Liver (tissue), 9 donors: ENCODE results near the gene GPR32. TPM values are rescaled to one million over a fixed set of nuclear protein-coding genes. Genes with fewer than 3 reads are reported as not detected.

Source experiments
- DNase-seq: peaks from one replicate; pipeline ENCODE4 v3.0.0-alpha.2; 2017; ENCODE audit warnings: low spot score
- H3K27ac ChIP-seq, 2 donors: one replicate each; pipeline ENCODE4 v1.7.0; 2013; ENCODE audit warnings: inconsistent platforms in 2 of 2, low read length in 2 of 2, control low read depth in 1 of 2, low read depth in 1 of 2, mild to moderate bottlenecking in 1 of 2
- H3K27me3 ChIP-seq, 4 donors: one replicate each; pipeline versions ENCODE4 v1.6.1 to v1.7.0; 2013; ENCODE audit warnings: low read length in 3 of 4, inconsistent platforms in 1 of 4, mild to moderate bottlenecking in 1 of 4, moderate library complexity in 1 of 4; ENCODE audit not compliant: control insufficient read depth in 4 of 4, insufficient read depth in 4 of 4
- H3K36me3 ChIP-seq, 4 donors: one replicate each; pipeline versions ENCODE4 v1.6.1 to v1.7.0; 2013; ENCODE audit warnings: low read length in 3 of 4, mild to moderate bottlenecking in 3 of 4, low read depth in 1 of 4, moderate library complexity in 1 of 4; ENCODE audit not compliant: control insufficient read depth in 4 of 4, insufficient read depth in 3 of 4
- H3K4me1 ChIP-seq, 4 donors: one replicate each; pipeline versions ENCODE4 v1.6.1 to v1.7.0; 2013; ENCODE audit warnings: low read length in 3 of 4, mild to moderate bottlenecking in 3 of 4, moderate library complexity in 1 of 4; ENCODE audit not compliant: control insufficient read depth in 4 of 4, insufficient read depth in 4 of 4
- H3K4me3 ChIP-seq, 3 donors: one replicate each; pipeline versions ENCODE4 v1.6.1 to v1.7.0; 2013; ENCODE audit warnings: low read length in 3 of 3, control low read depth in 1 of 3, low read depth in 1 of 3, mild to moderate bottlenecking in 1 of 3
- H3K9ac ChIP-seq, 2 donors: one replicate each; pipeline ENCODE4 v1.7.0; 2013; ENCODE audit warnings: low read length in 2 of 2, mild to moderate bottlenecking in 2 of 2, moderate library complexity in 2 of 2, control low read depth in 1 of 2, low read depth in 1 of 2
- H3K9me3 ChIP-seq, 4 donors: one replicate each; pipeline versions ENCODE4 v1.6.1 to v1.7.0; 2013; ENCODE audit warnings: low read length in 3 of 4; ENCODE audit not compliant: control insufficient read depth in 4 of 4
- ATF3 ChIP-seq: IDR thresholded peaks from 2 replicates; pipeline ENCODE4 v1.6.1; 2016; ENCODE audit warnings: antibody characterized with exemption
- EGR1 ChIP-seq, 2 donors: IDR thresholded peaks; 2 replicates each; pipeline ENCODE4 v1.6.1; 2016 to 2018; ENCODE audit warnings: antibody characterized with exemption in 2 of 2, low read depth in 2 of 2
- FOXA1 ChIP-seq: IDR thresholded peaks from 2 replicates; pipeline ENCODE4 v1.6.1; 2016; ENCODE audit warnings: antibody characterized with exemption
- FOXA2 ChIP-seq: IDR thresholded peaks from 2 replicates; pipeline ENCODE4 v1.6.1; 2016; ENCODE audit warnings: antibody characterized with exemption
- GABPA ChIP-seq, 2 donors: IDR thresholded peaks in 1 of 2; conservative IDR thresholded peaks in 1 of 2; 2 replicates each; pipeline ENCODE4 v1.6.1; 2016; ENCODE audit warnings: antibody characterized with exemption in 2 of 2, mild to moderate bottlenecking in 1 of 2, moderate library complexity in 1 of 2
- HNF4A ChIP-seq, 2 donors: conservative IDR thresholded peaks; 2 replicates each; pipeline ENCODE4 v1.6.1; 2016; ENCODE audit warnings: antibody characterized with exemption in 2 of 2, mild to moderate bottlenecking in 2 of 2
- HNF4G ChIP-seq: IDR thresholded peaks from 2 replicates; pipeline ENCODE4 v1.6.1; 2016; ENCODE audit warnings: antibody characterized with exemption
- JUND ChIP-seq, 2 donors: IDR thresholded peaks; 2 replicates each; pipeline ENCODE4 v1.6.1; 2016; ENCODE audit warnings: antibody characterized with exemption in 2 of 2
- NR2F2 ChIP-seq: IDR thresholded peaks from 2 replicates; pipeline ENCODE4 v1.6.1; 2016; ENCODE audit warnings: antibody characterized with exemption
- RAD21 ChIP-seq, 2 donors: IDR thresholded peaks; 2 replicates each; pipeline ENCODE4 v1.6.1; 2016; ENCODE audit warnings: antibody characterized with exemption in 2 of 2, mild to moderate bottlenecking in 2 of 2
- REST ChIP-seq: IDR thresholded peaks from 2 replicates; pipeline ENCODE4 v1.6.1; 2016; ENCODE audit warnings: antibody characterized with exemption, mild to moderate bottlenecking
- RXRA ChIP-seq, 2 donors: IDR thresholded peaks; 2 replicates each; pipeline ENCODE4 v1.6.1; 2017 to 2018; ENCODE audit warnings: antibody characterized with exemption in 2 of 2, mild to moderate bottlenecking in 1 of 2
- SP1 ChIP-seq: IDR thresholded peaks from 2 replicates; pipeline ENCODE4 v1.6.1; 2018; ENCODE audit warnings: antibody characterized with exemption, mild to moderate bottlenecking
- TAF1 ChIP-seq: conservative IDR thresholded peaks from 2 replicates; pipeline ENCODE4 v1.6.1; 2016; ENCODE audit warnings: antibody characterized with exemption, mild to moderate bottlenecking
- YY1 ChIP-seq: IDR thresholded peaks from 2 replicates; pipeline ENCODE4 v1.6.1; 2016; ENCODE audit warnings: antibody characterized with exemption, mild to moderate bottlenecking
- ZBTB33 ChIP-seq: IDR thresholded peaks from 2 replicates; pipeline ENCODE4 v1.6.1; 2016; ENCODE audit warnings: antibody characterized with exemption
- WGBS: extraction: QIAGEN DNeasy Blood & Tissue Kit; methylation state at CpG from one replicate; pipeline ENCODE4 v1.1.7; 2013; 5-methylcytosine and 5-hydroxymethylcytosine counted together
- polyA plus RNA-seq, 2 donors: library from polyadenylated mRNA; stranded (reverse) in 1 of 2; unstranded in 1 of 2; fragments of 200-250 nt in 1 of 2; fragments of >200 nt in 1 of 2; fragmentation: Nextera tagmentation in 1 of 2; extraction: Ambion mirVana in 1 of 2; gene quantifications; one replicate each; pipeline versions ENCODE4 v1.2.1 to v1.2.3, GENCODE V29; 2013 to 2015
- total RNA-seq, 2 donors: library from RNA; depleted of rRNA; stranded (reverse); fragments of >200 nt; gene quantifications; one replicate each; pipeline ENCODE4 v1.2.3, GENCODE V29; 2014
- TF ChIP-seq, protein P1 (sequence below): fragments of 150-350 bp; IDR thresholded peaks from 2 replicates; pipeline ENCODE4 v1.5.1; 2017; ENCODE audit warnings: improper control_type of control experiment, low read depth, low read length; ENCODE audit not compliant: missing input control
- donor health status: healthy.
- donor health status: healthy.
- donor health status: healthy.
- donor health status: healthy.
- donor health status: healthy.

The GPR32 gene
- total and polyA plus RNA-seq, 4 donors: not detected

GRCh38 chr19:50790396-50790795, 20.1 kb downstream of the GPR32 start, which contains the start of gene ACP4:
ACP4 (plus strand) TSS chr19:50790415; CDS start chr19:50790415, 0 bp downstream.
- no peak for DNase-seq
- Histone ChIP-seq H3K9ac (no peak within 1 kb of the TSS), H3K36me3 (no peaks in the 10 kb centered on the region), H3K4me3 (no peak within 1 kb of the TSS), H3K27me3 (no peaks in the 10 kb centered on the region), H3K27ac (no peak within 1 kb of the TSS), H3K9me3 (no peaks in the 10 kb centered on the region), H3K4me1 (no peaks in the 10 kb centered on the region)
- TF ChIP-seq FOXA1 (no peak), ATF3 (no peak), JUND (IDR thresholded peaks at IDR 0.05) (no peak), FOXA2 (no peak), RAD21 (IDR thresholded peaks at IDR 0.05) (no peak), SP1 (no peak), HNF4G (no peak), HNF4A (conservative IDR thresholded peaks at IDR 0.05) (no peak), YY1 (no peak), TAF1 (no peak), EGR1 (IDR thresholded peaks at IDR 0.05; ENCODE audit: low read depth in 2 of 2) (no peak), ZBTB33 (no peak), REST (no peak), RXRA (IDR thresholded peaks at IDR 0.05) (no peak), NR2F2 (no peak), GABPA (IDR thresholded peaks at IDR 0.05 in 1 of 2, conservative IDR thresholded peaks at IDR 0.05 in 1 of 2) (no peak)
- TF ChIP-seq, protein P1, sequence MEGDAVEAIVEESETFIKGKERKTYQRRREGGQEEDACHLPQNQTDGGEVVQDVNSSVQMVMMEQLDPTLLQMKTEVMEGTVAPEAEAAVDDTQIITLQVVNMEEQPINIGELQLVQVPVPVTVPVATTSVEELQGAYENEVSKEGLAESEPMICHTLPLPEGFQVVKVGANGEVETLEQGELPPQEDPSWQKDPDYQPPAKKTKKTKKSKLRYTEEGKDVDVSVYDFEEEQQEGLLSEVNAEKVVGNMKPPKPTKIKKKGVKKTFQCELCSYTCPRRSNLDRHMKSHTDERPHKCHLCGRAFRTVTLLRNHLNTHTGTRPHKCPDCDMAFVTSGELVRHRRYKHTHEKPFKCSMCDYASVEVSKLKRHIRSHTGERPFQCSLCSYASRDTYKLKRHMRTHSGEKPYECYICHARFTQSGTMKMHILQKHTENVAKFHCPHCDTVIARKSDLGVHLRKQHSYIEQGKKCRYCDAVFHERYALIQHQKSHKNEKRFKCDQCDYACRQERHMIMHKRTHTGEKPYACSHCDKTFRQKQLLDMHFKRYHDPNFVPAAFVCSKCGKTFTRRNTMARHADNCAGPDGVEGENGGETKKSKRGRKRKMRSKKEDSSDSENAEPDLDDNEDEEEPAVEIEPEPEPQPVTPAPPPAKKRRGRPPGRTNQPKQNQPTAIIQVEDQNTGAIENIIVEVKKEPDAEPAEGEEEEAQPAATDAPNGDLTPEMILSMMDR: no peak
- 95% methylated on average over 15 of the region's 15 CpGs for WGBS

DNA sequence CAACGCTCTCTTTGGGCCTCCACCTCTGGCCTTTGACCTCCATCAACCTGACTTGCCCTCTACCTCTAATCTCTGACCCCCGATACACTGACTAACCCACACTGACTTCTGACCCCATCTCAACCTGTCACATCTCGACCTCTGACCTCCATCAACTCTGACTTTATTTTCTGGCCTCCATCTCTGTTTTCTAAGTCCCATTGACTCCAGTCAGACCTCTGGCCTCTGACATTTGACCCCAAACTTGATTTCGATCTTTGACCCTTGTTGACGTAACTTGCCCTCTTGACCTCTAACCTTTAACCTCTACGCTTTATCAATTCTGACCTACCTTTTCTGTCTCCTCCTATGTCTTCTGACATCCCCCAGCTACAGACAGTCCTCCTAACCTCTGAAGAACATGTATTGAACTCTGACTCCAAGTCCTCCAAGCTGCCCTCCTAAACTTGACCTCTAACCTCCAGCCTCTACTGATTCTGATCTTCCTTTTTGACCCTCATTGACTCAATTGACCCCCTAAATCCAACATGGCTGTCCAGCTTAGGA, 20.7 kb downstream of the GPR32 start:
- no peak overlapping the region for H3K9ac ChIP-seq
- no peak overlapping the region for H3K27ac ChIP-seq
- H3K4me1 ChIP-seq: no peaks in the 10 kb centered on the region
- no peaks in the 10 kb centered on the region for H3K27me3 ChIP-seq
- H3K9me3 ChIP-seq: no peaks in the 10 kb centered on the region
- TF ChIP-seq YY1: no peak
- no peak for TF ChIP-seq HNF4G
- no peak for TF ChIP-seq SP1
- peak; percentile 100 for TF ChIP-seq NR2F2
- TF ChIP-seq GABPA (IDR thresholded peaks at IDR 0.05 in 1 of 2, conservative IDR thresholded peaks at IDR 0.05 in 1 of 2): no peak
- TF ChIP-seq FOXA1: no peak
- peak in 1 of 2 donors; percentile 58 for TF ChIP-seq RXRA (IDR thresholded peaks at IDR 0.05)
- peak; percentile 9 to 61 for TF ChIP-seq HNF4A (conservative IDR thresholded peaks at IDR 0.05)
- TF ChIP-seq JUND (IDR thresholded peaks at IDR 0.05): no peak
- no peak for TF ChIP-seq TAF1
- TF ChIP-seq ZBTB33: no peak
- H3K4me3 ChIP-seq: no peak overlapping the region
- no peak for DNase-seq
- peaks cover 0 to 3% (median 0%) of the 10 kb centered on the region in 4 donors for H3K36me3 ChIP-seq
- WGBS: 63% methylated on average over 6 of the region's 6 CpGs
